Activated T-cell treated with anti-CD3 and anti-CD28 coated beads for 24 hours (primary cell): ENCODE measurements around the gene PIP5K1B.

Experiments used
- DNase-seq: peaks from one replicate; pipeline ENCODE4 v3.0.0-alpha.2; 2020; ENCODE audit warnings: low read depth

The PIP5K1B gene

DNA sequence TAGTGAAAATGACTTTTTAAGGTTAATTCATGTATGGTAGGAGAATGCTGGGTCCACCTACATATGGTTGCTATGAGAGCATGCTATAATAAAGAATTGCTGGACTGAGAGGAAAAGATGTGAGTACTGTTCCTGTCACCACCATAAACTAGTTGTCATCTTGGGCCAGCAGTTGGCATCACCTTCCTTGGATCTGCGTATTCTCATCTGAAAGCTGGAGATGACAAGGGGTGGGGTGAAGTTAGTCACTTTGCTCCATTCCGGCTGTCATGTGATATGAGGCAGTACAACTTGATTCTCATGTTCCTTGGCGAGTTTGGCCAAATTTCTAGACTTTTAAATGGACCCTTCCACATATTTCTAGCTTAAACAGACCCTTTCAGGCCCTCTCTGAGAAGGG lies 33.3 kb downstream of the PIP5K1B start:
- DNase-seq, result no peak

DNA sequence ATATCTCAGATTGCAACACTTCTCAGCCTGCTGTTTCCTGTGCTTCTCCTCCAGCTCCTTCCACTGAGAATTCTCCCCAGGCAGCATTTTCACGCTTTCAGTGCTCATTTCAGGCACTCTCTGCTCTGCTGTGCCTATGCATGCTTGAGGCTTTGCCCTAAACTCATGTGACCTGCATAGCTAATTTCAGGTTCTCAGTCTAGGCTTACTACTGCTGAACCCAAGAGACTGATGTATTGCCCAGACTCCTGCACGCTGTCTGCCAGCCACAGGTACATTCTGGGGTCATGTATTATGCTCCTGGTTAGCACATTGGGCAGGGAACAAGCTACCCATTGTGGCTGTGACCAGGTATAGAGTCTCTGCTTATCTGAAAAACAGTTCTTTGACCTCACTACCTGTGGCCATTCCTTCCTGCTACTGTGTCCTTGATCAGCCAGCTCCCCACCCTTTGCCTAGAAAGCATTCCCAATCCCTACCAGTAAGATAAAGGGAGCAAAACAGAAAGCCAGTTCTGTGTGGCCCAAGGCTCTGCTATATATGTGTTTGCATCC lies 34.7 kb downstream of the PIP5K1B start:
- no peak for DNase-seq

DNA sequence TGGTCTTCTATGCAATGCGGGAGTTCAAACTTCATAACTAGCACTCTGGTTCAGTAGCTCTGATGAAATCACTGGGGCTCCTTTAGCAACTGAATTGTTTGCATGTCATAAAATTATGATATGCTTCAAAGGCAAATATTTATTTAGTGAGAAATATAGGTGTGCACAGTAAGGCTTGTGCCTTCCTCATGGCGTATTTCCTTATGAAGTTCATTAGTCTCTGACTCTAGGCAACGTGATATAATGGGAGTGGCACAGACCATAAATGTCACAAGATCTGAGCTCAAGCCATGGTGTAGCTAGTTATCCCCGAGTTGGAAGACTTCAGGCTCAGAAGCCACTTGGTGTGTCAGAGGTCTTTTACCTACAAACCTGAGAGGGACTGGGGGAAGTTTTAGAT lies 35.5 kb downstream of the PIP5K1B start:
- no peak for DNase-seq

DNA sequence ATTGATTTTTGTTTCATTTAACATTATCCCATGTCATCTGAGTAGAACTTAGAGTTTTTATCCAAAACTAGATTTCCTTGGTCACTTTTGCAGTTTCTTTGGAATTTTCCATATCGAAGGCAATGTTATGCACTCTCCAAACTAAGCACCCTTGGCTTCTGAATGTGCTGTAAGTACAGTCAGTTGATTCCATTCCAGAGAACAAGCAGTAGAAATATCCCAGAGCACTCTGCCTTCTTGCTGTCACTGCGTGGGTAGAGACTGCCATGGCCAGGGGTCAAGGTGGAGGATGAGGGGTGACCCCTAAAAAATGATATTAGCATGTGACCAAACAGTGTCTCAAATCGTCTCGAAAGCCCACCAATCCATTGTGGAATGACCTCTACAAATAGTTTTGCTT lies 36.2 kb downstream of the PIP5K1B start:
- DNase-seq, result no peak

DNA sequence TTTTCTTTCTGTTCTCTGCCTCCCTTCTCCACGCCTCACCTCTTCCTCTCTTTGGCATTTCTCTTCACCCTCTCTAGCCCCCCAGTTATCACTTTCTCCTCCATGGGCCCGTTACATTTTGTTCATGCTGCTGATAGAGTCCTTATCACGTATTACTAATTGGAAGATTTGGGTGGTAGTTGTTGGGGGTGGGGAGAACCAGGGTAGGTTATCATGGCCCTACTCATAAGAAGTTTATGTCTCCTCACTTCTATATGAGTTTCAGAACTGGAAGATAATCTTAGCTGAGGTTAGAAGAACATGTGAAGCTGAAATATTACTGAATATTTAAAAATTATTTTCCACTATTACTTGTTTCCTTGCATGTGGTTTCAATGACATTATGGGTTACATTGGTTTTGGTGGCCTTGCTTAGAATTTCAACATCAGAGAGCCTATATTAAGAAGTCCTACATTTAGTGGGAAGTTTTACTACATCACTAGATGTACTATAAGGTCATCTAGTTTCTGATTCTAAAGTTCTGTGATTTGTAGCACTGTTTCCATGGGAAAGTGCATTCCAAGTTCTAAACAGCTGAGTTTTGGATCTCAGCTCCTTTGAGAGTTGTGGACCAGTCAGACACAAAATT lies 36.8 kb downstream of the PIP5K1B start:
- DNase-seq, result no peak

DNA sequence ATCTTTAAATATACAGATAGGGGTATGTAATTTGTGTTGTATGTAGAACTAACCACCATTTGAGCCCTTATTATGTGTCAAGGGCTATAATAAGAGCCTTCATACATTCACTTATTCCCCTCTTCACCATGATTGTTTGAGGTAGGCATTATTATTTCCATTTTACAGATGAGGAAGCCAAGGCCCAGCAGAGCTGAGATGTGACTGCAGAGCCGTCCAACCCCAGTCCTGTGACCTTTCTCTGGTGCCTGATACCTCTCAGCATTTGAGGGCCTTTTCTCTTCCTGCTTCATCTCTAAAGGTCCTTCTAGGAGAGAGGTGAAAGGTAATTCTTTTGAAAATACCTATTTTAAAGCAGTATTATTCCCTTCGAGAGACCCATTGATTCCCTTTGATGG lies 37.3 kb downstream of the PIP5K1B start:
- no peak for DNase-seq

DNA sequence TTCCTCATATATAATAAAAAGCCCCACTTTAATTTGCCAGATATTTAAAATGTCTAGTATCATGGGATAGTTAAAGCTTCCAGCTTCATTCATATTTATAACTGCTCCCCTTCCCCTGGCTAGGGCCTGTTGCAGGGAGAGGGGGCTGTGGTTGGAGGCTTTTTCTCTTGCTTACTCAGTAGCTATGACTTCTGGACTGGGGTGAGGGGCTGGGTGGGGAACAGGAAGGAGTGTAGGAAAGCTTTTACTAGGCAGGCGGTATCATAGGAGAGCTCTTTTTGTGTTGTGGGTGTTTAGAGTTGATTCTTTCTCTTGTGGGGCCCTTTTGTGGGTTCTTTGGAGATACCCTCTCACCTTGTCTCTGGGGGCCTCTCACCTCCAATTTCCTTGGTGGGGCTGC lies 39.4 kb downstream of the PIP5K1B start:
- no peak for DNase-seq

DNA sequence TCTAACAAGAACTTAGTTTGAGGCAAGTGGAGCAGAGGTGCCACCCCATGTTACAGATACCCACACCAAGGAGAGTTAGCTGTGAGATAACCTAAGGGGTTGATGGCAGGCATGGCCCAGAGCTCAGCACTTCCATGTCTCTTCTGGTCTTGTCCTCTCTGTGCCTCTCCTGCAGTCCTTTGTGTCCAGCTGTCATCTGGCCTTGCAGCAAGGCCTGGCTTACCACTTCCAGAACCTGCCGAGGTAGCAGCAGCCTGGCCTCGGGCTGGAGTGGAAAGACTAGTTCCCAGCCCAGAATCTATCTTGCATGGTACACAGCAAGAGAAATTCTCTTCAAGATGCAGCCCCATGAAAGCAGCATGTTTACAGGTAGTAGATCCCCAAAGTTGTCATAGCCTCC lies 41.5 kb downstream of the PIP5K1B start:
- DNase-seq, result no peak

DNA sequence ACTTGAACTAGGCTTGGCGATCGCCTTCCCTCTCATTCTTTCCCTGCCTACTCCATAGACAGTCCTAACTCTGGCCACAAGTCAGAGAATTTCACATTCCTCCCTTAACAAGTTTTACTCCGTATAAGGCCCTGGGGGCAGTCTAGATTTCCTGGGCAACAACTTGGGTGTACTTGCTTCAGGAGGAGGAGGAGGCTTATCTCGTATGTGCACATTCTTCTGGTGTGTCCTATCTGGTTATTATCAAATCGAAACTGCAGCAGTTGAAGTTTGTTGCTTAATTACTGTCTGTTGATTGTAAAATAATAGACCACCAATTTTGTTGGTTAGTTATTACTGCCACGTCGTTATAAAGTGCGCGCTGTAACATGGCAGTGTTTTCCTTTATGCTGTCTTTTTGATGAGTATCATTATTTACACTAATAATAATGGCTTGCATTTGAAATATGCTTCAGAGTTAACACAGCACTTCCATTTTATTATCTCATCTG lies 42.0 kb downstream of the PIP5K1B start:
- no peak for DNase-seq

DNA sequence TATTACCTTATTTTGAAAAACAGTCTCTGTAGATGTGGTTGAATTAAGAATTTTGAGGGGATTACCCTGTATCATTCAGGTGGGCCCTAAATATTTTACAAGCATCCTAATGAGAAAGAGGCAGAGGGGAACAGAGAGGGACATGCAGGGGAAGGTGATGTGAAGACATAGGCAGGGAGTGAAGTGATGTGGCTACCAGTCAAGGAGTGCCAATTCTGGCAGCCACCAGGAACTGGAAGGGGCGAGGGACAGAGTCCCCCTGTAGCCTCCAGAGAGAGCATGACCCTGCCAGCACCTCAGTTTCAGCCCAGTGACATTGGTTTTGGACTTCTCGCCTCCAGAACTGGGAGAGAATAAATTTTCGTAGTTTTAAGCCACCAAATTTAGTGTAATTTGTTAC lies 44.1 kb downstream of the PIP5K1B start:
- no peak for DNase-seq

DNA sequence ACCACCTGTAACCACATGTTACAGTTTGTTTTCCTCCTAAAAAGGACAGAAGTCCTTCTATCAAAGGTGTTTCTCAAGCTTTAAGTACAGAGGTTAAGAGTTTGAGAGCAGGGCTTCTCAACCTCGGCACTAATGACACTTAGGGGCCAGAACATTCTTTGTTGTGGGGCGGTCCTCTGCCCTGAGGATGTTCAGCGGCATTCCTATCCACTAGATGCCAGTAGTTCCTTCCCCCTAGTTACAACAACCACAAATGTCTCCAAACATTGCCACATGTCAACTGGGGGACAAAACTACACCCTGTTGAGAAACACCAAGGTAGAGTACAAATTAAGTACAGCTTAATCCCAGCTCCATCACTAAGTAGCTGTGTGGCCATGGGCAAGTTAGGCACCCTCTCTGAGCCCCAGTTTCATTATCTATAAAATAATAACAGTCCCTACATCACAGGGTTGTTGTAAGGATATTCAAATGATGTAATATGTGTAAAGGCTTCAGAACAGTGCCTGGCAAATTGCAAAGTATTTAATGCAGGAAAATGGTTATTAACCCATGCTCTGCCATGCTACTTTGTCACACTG lies 44.6 kb downstream of the PIP5K1B start:
- DNase-seq, result no peak

DNA sequence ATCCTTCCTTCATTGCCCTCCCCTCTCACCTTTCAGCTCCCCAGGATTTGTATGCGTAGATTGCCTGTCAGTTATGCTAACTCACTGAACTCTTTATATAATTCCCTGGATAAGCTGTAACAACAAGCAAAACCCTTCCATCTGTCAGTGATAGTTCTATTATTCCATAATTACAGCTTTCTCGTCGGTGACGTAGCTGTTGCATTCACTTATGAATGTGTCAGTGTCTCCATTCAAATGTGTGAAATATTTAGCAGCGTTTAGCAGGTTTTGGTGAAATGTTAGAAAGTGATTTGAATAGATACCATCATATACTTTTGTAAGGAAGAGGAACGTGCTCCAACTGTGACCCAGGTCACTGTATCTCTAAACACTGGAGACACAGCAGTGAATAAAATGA lies 45.2 kb downstream of the PIP5K1B start:
- DNase-seq, result no peak

DNA sequence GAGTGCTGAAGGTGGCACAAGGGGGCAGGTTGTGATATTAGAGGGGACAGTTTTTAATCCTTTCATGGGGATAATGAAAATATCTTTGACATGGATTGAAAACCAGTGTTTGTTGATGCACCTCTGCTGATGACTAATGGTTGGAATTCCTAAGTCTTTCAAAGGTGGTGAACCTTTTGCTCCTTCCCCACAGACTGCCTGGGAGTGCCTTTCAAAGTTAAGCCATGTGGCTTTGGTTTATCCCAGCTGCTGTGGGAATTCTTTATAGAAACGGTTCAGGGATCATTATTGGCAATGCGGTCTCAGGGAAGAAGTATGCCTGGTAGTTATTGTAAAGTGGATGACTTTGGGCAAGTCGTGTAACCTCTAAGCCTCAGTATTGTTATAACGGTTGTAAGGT lies 45.7 kb downstream of the PIP5K1B start:
- DNase-seq, result no peak

DNA sequence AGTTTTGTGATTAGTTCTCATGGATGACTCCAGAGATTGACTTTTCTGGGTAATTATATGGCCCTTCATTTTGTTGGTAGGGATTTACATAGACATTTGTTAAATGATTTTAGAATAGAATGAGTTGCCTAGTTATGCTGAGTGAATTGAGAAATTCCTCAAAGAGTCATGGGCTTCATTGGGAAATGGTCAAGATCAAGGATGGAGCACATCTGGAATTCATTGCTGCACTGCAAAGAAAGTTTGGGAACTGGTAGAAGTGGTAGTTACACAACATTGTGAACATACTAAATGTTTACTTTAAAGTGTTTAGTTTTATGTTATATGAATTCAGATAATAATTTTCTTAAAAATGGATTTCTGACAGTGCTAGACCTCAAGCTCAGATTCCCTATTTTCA lies 46.5 kb downstream of the PIP5K1B start:
- DNase-seq, result no peak

DNA sequence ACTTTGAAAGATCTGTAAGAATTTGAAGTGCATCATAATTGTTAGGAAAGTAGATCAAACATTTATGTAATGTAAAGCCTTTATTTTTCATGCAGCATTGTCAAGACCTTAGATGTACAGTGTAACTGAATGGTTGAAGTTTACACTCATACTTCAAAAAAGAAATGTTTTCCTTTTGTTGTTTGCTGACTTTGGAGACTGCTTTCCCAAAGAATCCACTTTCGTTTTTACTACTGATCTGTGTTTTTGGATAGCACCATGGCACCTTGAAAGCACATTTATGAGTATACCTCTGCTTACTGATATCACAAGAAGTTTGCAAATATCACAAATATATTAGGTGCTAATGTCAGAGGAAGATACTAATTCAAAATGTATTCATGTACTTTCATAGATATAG lies 50.0 kb downstream of the PIP5K1B start:
- DNase-seq, result no peak

DNA sequence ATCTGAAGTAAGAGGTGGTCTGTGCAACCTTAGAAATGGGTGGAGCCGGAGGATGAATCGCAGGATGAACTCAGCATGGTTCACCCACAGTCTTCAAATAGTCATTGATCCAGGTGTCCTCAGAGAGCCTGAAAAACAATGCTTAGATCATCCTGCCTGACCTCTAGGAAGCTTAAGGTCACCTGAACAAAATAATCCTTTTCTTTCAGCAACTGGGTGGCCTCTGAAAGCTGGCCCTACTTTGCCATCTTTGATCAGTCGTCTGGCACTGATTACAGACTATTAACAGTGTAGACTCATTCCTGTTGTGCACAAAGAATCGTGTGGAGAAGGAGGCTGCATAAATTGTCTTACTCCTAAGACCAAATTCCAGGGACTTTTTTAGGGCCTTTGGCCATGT lies 50.7 kb downstream of the PIP5K1B start:
- no peak for DNase-seq

DNA sequence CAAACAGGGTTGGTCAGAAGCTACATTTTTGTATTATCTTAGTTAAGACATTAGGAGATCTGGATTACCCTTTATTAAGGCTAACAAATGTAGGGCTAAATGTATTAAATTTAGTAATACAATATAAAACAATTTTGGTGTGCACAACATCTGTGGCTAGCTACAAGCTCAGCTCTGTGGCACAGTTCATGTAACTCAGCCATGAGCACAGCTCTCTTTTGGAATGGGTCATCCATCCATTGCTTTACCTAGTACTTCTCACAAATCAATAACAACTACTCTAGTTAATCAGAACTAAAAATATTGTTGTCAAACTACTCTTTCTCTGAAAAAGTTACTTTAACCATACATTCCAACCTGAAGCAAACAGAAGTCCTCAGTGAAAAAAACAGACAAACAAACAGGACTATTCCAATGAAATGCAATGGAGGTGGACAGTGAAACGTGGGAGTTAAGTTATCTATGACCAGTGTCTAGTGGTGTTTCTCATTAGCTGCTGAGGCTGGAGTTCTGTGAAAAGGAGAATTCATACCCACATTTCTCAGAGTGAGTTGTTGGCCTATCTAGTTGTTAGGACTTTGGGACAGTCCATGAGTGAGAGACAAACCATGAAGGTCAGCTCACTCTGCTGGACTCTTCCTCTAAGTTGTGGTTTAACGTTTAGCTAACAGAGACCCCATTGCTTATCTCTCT lies 55.1 kb downstream of the PIP5K1B start:
- no peak for DNase-seq

DNA sequence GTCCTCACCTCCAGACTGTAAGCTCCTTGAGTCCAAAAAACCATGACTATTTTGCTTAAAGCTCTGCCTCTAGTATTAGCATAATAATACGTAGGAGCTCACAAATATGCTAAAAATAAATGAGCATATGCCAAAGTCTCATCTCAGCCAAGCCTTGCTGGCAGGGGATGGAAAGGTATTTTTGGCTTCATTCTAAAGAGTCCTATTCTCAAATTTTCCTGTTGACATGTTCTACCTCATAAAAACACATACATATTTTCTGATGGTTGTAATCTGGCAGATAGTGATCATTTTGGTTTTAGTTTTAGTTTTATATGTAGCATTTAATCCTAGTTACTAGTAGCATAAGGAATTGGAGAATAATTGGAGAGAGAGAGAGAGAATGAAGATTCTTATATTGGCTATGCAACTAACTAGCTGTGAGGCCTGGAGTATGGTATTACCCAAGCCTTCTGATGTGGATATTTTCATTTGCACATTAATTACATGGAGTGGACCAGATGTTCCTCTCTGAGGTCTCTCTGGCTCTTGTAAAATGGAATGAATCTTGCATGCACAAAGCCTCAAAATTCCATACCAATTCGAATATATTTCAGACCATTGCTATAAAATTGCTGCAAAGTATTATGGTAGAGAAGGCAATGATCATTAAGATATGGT lies 55.8 kb downstream of the PIP5K1B start:
- DNase-seq, result no peak

DNA sequence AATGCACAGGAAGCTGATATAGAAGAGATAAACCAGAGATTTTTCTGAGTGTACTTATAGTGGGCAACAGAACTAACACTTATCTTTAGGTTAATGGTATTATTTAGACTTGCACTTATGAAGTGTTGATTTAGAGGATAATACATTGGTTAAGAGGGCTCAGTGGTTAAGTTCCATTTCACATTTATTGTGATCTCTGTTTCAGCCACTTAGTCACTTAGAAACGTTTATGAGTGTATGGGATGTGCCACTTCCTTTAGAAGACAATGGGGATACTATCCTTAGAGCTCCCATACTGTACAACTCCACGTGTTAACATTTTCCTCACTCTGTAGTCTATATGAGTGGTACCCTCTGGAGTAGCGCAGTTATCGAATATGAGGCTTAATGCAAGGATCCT lies 57.5 kb downstream of the PIP5K1B start:
- DNase-seq, result no peak

DNA sequence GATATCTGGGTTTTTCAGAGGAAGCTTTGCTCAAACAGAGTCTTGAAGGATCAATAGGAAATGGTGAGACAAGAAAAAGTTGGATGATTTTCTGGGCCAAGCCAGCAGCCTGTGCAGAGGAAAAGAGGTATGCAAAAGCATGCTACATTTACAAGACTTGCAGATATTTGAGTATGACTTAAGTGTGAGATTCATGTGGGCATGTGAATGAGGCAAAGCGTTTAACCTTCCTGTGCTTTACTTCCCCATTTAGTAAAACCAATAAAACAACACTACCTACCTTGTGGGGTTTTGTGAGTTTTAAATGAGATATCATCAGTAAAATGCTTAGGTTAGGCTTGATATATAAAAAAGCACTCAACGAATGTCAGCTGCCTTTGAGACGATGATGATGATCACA lies 58.1 kb downstream of the PIP5K1B start:
- no peak for DNase-seq

DNA sequence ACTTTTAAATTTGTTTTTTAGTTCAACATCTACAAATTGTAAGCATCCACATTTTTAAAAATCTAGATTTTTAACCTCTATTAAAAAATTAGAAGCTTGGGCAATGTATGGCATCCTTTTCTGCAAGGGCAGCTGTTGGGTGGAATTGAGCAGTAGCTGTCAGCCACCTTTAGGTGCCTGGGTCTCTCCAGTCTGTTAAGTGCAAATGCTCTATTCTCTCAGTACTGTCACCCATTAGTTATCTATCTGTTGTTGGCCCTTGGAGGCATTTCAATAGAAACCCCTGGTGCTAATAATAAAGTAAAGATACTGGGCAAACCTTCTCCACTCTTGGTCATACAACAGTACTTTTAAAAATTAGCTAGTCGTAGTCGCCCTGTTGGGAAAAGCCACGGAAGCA lies 63.6 kb downstream of the PIP5K1B start:
- no peak for DNase-seq

DNA sequence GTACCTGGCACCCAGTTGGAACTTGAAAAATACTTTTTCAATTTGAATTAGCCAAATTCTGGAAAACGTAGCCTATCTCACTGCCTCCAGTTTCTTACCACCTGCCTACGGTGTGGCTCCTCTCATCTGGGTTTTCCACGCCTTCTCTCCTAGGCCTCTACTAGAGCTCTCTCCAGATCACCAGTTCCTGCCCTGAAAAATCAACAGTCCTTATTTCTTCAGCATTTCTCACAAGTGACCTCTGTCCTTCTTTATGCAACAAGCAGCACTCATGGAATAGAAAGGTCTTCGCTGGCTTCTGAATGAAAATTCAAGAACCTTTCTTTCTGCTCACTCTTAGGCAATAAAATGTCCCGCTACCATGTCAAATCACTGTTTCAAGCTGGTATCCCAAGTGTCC lies 64.8 kb downstream of the PIP5K1B start:
- no peak for DNase-seq

DNA sequence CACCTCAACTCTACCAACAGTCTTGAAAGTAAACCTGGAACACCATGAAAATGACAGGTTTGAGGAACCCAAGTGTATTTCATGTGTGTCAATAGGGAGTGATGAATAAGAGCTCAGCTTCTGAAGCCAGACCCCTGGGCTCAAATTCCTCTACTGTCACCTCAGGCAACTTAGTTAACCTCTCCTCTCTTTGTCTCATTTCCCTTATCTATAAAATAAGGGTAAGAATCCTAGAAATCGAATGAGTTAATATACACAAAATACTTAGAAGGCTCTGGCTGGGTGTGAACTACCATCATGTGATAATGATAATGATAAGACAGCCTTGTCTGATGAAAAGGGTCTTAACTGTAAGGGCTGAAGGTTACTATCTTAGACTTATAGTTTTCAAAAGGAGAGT lies 66.3 kb downstream of the PIP5K1B start:
- DNase-seq, result no peak
